NB4 (cell line): ENCODE measurements around the gene HS6ST2.
"Not testable (repeated sequence)": the region's sequence is repeated elsewhere in the genome, so short reads cannot be mapped to it uniquely, and the experiment has no call there.

Experiments used
- DNase-seq: peaks from one replicate; pipeline ENCODE4 v3.0.0; 2010; ENCODE audit warnings: low read depth
- H3K4me3 ChIP-seq: one replicate; pipeline ENCODE4 v1.5.1; 2011; ENCODE audit warnings: mild to moderate bottlenecking, low read depth, low read length, moderate library complexity
- CTCF ChIP-seq: IDR thresholded peaks from one replicate; pipeline ENCODE4 v1.5.1; 2012; ENCODE audit warnings: low read depth, low read length
- MAX ChIP-seq: IDR thresholded peaks from 2 replicates; pipeline ENCODE4 v1.6.1; 2011; ENCODE audit warnings: low read depth, low read length
- MYC ChIP-seq: IDR thresholded peaks from 2 replicates; pipeline ENCODE4 v1.6.1; 2011; ENCODE audit warnings: low read depth, low read length
- POLR2A ChIP-seq: IDR thresholded peaks from 2 replicates; pipeline ENCODE4 v1.6.1; 2011; ENCODE audit warnings: mild to moderate bottlenecking; ENCODE audit not compliant: insufficient read length; ENCODE audit errors: extremely low read depth

Gene HS6ST2

GRCh38 chrX:132953354-132953753, 5.1 kb downstream of the HS6ST2 start:
- no peak for TF ChIP-seq MYC
- no peak for TF ChIP-seq MAX
- TF ChIP-seq POLR2A, result no peak
- no peak for TF ChIP-seq CTCF

GRCh38 chrX:132948648-132949260, 9.7 kb downstream of the HS6ST2 start:
- DNase-seq, result peak; percentile 23

More at GRCh38 chrX:132953354-132953753, 5.1 kb downstream of the HS6ST2 start:
- no peak overlapping the region for H3K4me3 ChIP-seq
- no peak for DNase-seq

GRCh38 chrX:132945055-132945599, 13.3 kb downstream of the HS6ST2 start:
- DNase-seq, H3K4me3 ChIP-seq: not testable (repeated sequence)

More at GRCh38 chrX:132948648-132949260, 9.7 kb downstream of the HS6ST2 start:
- no peak overlapping the region for H3K4me3 ChIP-seq
- TF ChIP-seq MYC (no peak), CTCF (peak; percentile 32), POLR2A (no peak)

- no peak for DNase-seq
These were observed 17.6 kb downstream of the HS6ST2 start for GRCh38 chrX:132940727-132941327.

GRCh38 chrX:132933170-132933569, 25.3 kb downstream of the HS6ST2 start:
- TF ChIP-seq CTCF (no peak), POLR2A (no peak), MYC (no peak), MAX (no peak)
- no peak for DNase-seq
- H3K4me3 ChIP-seq, result no peak overlapping the region

More at GRCh38 chrX:132940727-132941327, 17.6 kb downstream of the HS6ST2 start:
- H3K4me3 ChIP-seq, result no peak overlapping the region
- TF ChIP-seq POLR2A (no peak), MYC (no peak), MAX (no peak), CTCF (no peak)

GRCh38 chrX:132924426-132924825, 34.0 kb downstream of the HS6ST2 start:
- DNase-seq, result no peak
- no peak for TF ChIP-seq POLR2A
- TF ChIP-seq MAX, result no peak
- TF ChIP-seq MYC, result no peak
- TF ChIP-seq CTCF, result no peak
- no peak overlapping the region for H3K4me3 ChIP-seq
